GM06990 (cell line): Measurements from ENCODE around the gene MPP2.

ENCODE experiments used
- DNase-seq: peaks from one replicate; pipeline ENCODE4 v3.0.0-alpha.2; 2011; ENCODE audit not compliant: insufficient read length; ENCODE audit errors: extremely low read depth
- H3K27me3 ChIP-seq: replicated peaks from 2 replicates; pipeline ENCODE4 v1.6.0; 2011; ENCODE audit warnings: low read length; ENCODE audit not compliant: control insufficient read depth, insufficient read depth
- H3K36me3 ChIP-seq: 2 replicates; pipeline ENCODE4 v1.5.1; 2011; ENCODE audit warnings: low read length; ENCODE audit not compliant: control insufficient read depth, insufficient read depth
- H3K4me3 ChIP-seq: replicated peaks from 2 replicates; pipeline ENCODE4 v1.5.1; 2011; ENCODE audit warnings: low read depth, mild to moderate bottlenecking, control low read depth, low read length
- CTCF ChIP-seq: IDR thresholded peaks from 2 replicates; pipeline ENCODE4 v1.5.1; 2011; ENCODE audit warnings: low read length, control low read depth, mild to moderate bottlenecking, inconsistent platforms; ENCODE audit not compliant: insufficient read depth, poor library complexity, severe bottlenecking

The MPP2 gene

GRCh38 chr17:43927060-43927864, 19.9 kb upstream of the MPP2 start:
- TF ChIP-seq CTCF = no peak
- H3K4me3 ChIP-seq = no peak overlapping the region
- no peaks in the 10 kb centered on the region for H3K36me3 ChIP-seq
- DNase-seq = no peak
- no peaks in the 10 kb centered on the region; the same call in 1 of the 2 replicates for H3K27me3 ChIP-seq

GRCh38 chr17:43924558-43924957, 17.2 kb upstream of the MPP2 start:
- no peaks in the 10 kb centered on the region; the same call in 1 of the 2 replicates for H3K27me3 ChIP-seq
- TF ChIP-seq CTCF = no peak
- no peaks in the 10 kb centered on the region for H3K36me3 ChIP-seq

GRCh38 chr17:43920500-43921095, 13.3 kb upstream of the MPP2 start:
- DNase-seq = no peak
- H3K36me3 ChIP-seq = no peaks in the 10 kb centered on the region
- H3K4me3 ChIP-seq = no peak overlapping the region
- no peak for TF ChIP-seq CTCF
- no peaks in the 10 kb centered on the region for H3K27me3 ChIP-seq

More at GRCh38 chr17:43924558-43924957, 17.2 kb upstream of the MPP2 start:
- no peak for DNase-seq
- no peak overlapping the region for H3K4me3 ChIP-seq

- no peak for DNase-seq
- peak overlapping the region; percentile 59 for H3K4me3 ChIP-seq
- no peak for TF ChIP-seq CTCF
- no peaks in the 10 kb centered on the region for H3K27me3 ChIP-seq
- no peaks in the 10 kb centered on the region; the same call in 1 of the 2 replicates for H3K36me3 ChIP-seq
Measured at GRCh38 chr17:43918026-43918389, 10.7 kb upstream of the MPP2 start.

GRCh38 chr17:43917348-43918025, 10.2 kb upstream of the MPP2 start:
- DNase-seq = peak; percentile 78
- no peaks in the 10 kb centered on the region; the same call in 1 of the 2 replicates for H3K27me3 ChIP-seq

More at GRCh38 chr17:43917348-43918025, 10.2 kb upstream of the MPP2 start:
- H3K4me3 ChIP-seq = peak overlapping the region; percentile 59
- H3K36me3 ChIP-seq = no peaks in the 10 kb centered on the region; the same call in 1 of the 2 replicates
- peak; percentile 76 for TF ChIP-seq CTCF
